ENCODE data around the gene OR10H1. TPM values are rescaled to one million over a fixed set of nuclear protein-coding genes. Genes with fewer than 3 reads are reported as not detected.
"Not testable (repeated sequence)": the region's sequence is repeated elsewhere in the genome, so short reads cannot be mapped to it uniquely, and the experiment has no call there.

Gene OR10H1
- total RNA-seq, 2 experiments from 2014 or later, result not detected

GRCh38 chr19:15836330-15837220, 21.1 kb upstream of the OR10H1 start:
- peak overlapping the region; percentile 88 for H3K4me3 Mint-ChIP-seq

GRCh38 chr19:15835565-15836329, 20.3 kb upstream of the OR10H1 start:
- peak; percentile 19 for DNase-seq
- H3K4me1 Mint-ChIP-seq, result peaks cover 12% of the 10 kb centered on the region
- not testable (repeated sequence) for H3K9me3 Mint-ChIP-seq, H3K27me3 Mint-ChIP-seq, H3K36me3 Mint-ChIP-seq
- H3K4me3 Mint-ChIP-seq, result peak overlapping the region; percentile 88
- H3K27ac Mint-ChIP-seq, result peak overlapping the region; percentile 97

More at GRCh38 chr19:15836330-15837220, 21.1 kb upstream of the OR10H1 start:
- no peaks in the 10 kb centered on the region for H3K9me3 Mint-ChIP-seq
- peaks cover 12% of the 10 kb centered on the region for H3K4me1 Mint-ChIP-seq
- H3K27me3 Mint-ChIP-seq, result no peaks in the 10 kb centered on the region
- H3K27ac Mint-ChIP-seq, result peak overlapping the region; percentile 97
- peaks cover 3% of the 10 kb centered on the region for H3K36me3 Mint-ChIP-seq
- DNase-seq, result peak; percentile 95

- peaks cover 12% of the 10 kb centered on the region for H3K4me1 Mint-ChIP-seq
- not testable (repeated sequence) for H3K4me3 Mint-ChIP-seq, H3K27me3 Mint-ChIP-seq, H3K27ac Mint-ChIP-seq, DNase-seq, H3K36me3 Mint-ChIP-seq, H3K9me3 Mint-ChIP-seq
Measured at GRCh38 chr19:15834232-15834631, 18.8 kb upstream of the OR10H1 start.

GRCh38 chr19:15831626-15832025, 16.2 kb upstream of the OR10H1 start:
- H3K4me1 Mint-ChIP-seq, result peaks cover 8% of the 10 kb centered on the region
- no peak for DNase-seq
- no peak overlapping the region for H3K27ac Mint-ChIP-seq
- no peaks in the 10 kb centered on the region for H3K9me3 Mint-ChIP-seq
- no peak overlapping the region for H3K4me3 Mint-ChIP-seq
- no peaks in the 10 kb centered on the region for H3K27me3 Mint-ChIP-seq
- peaks cover 3% of the 10 kb centered on the region for H3K36me3 Mint-ChIP-seq

GRCh38 chr19:15829786-15830185, 14.3 kb upstream of the OR10H1 start:
- no peaks in the 10 kb centered on the region for H3K9me3 Mint-ChIP-seq
- H3K27ac Mint-ChIP-seq, result no peak overlapping the region
- no peaks in the 10 kb centered on the region for H3K4me1 Mint-ChIP-seq
- H3K27me3 Mint-ChIP-seq, result no peaks in the 10 kb centered on the region
- no peak overlapping the region for H3K4me3 Mint-ChIP-seq
- no peak for DNase-seq
- no peaks in the 10 kb centered on the region for H3K36me3 Mint-ChIP-seq

- H3K4me1 Mint-ChIP-seq, result no peaks in the 10 kb centered on the region
- no peaks in the 10 kb centered on the region for H3K36me3 Mint-ChIP-seq
- no peaks in the 10 kb centered on the region for H3K9me3 Mint-ChIP-seq
- no peak overlapping the region for H3K27ac Mint-ChIP-seq
- no peaks in the 10 kb centered on the region for H3K27me3 Mint-ChIP-seq
- H3K4me3 Mint-ChIP-seq, result no peak overlapping the region
- no peak for DNase-seq
Measured at GRCh38 chr19:15829306-15829698, 13.8 kb upstream of the OR10H1 start.

- DNase-seq, H3K27ac Mint-ChIP-seq: not testable (repeated sequence)
Measured at GRCh38 chr19:15828611-15829305, 13.3 kb upstream of the OR10H1 start.

GRCh38 chr19:15828121-15828610, 12.7 kb upstream of the OR10H1 start:
- Mint-ChIP-seq H3K36me3 (no peaks in the 10 kb centered on the region), H3K27ac (no peak overlapping the region), H3K4me3 (no peak overlapping the region), H3K27me3 (no peaks in the 10 kb centered on the region), H3K9me3 (no peaks in the 10 kb centered on the region), H3K4me1 (no peaks in the 10 kb centered on the region)
- DNase-seq, result no peak

More at GRCh38 chr19:15828611-15829305, 13.3 kb upstream of the OR10H1 start:
- not testable (repeated sequence) for H3K4me3 Mint-ChIP-seq, H3K9me3 Mint-ChIP-seq, H3K36me3 Mint-ChIP-seq, H3K27me3 Mint-ChIP-seq, H3K4me1 Mint-ChIP-seq

- no peaks in the 10 kb centered on the region for H3K9me3 Mint-ChIP-seq
- no peak for DNase-seq
- H3K36me3 Mint-ChIP-seq, result no peaks in the 10 kb centered on the region
- H3K27me3 Mint-ChIP-seq, result no peaks in the 10 kb centered on the region
- H3K27ac Mint-ChIP-seq, result no peak overlapping the region
- H3K4me3 Mint-ChIP-seq, result no peak overlapping the region
- H3K4me1 Mint-ChIP-seq, result no peaks in the 10 kb centered on the region
Measured at GRCh38 chr19:15825753-15826152, 10.3 kb upstream of the OR10H1 start.

GRCh38 chr19:15820646-15821045, 5.2 kb upstream of the OR10H1 start:
- Mint-ChIP-seq H3K4me3 (no peak overlapping the region), H3K36me3 (no peaks in the 10 kb centered on the region), H3K27ac (no peak overlapping the region), H3K9me3 (no peaks in the 10 kb centered on the region), H3K4me1 (no peaks in the 10 kb centered on the region), H3K27me3 (no peaks in the 10 kb centered on the region)
- DNase-seq, result no peak

GRCh38 chr19:15813916-15814315, 1.5 kb downstream of the OR10H1 start:
- peaks cover 15% of the 10 kb centered on the region for H3K27me3 Mint-ChIP-seq
- H3K4me3 Mint-ChIP-seq, result no peak overlapping the region
- H3K27ac Mint-ChIP-seq, result no peak overlapping the region
- H3K36me3 Mint-ChIP-seq, result no peaks in the 10 kb centered on the region
- H3K4me1 Mint-ChIP-seq, result peaks cover 10% of the 10 kb centered on the region
- no peak for DNase-seq
- H3K9me3 Mint-ChIP-seq, result no peaks in the 10 kb centered on the region

- peaks cover 19% of the 10 kb centered on the region for H3K27me3 Mint-ChIP-seq
- H3K4me1 Mint-ChIP-seq, result peaks cover 10% of the 10 kb centered on the region
- H3K4me3 Mint-ChIP-seq, result no peak overlapping the region
- H3K36me3 Mint-ChIP-seq, result no peaks in the 10 kb centered on the region
- no peak overlapping the region for H3K27ac Mint-ChIP-seq
- no peaks in the 10 kb centered on the region for H3K9me3 Mint-ChIP-seq
- DNase-seq, result no peak
Measured at GRCh38 chr19:15812060-15812722, 3.3 kb downstream of the OR10H1 start.

- Mint-ChIP-seq H3K4me1 (peaks cover 10% of the 10 kb centered on the region), H3K27ac (no peak overlapping the region), H3K4me3 (no peak overlapping the region), H3K36me3 (no peaks in the 10 kb centered on the region), H3K27me3 (peaks cover 19% of the 10 kb centered on the region), H3K9me3 (no peaks in the 10 kb centered on the region)
- DNase-seq, result no peak
Measured at GRCh38 chr19:15811476-15811875, 4.0 kb downstream of the OR10H1 start.

GRCh38 chr19:15810335-15810734, 5.1 kb downstream of the OR10H1 start:
- Mint-ChIP-seq H3K9me3 (no peaks in the 10 kb centered on the region), H3K27ac (no peak overlapping the region), H3K4me3 (no peak overlapping the region), H3K36me3 (no peaks in the 10 kb centered on the region), H3K27me3 (peaks cover 19% of the 10 kb centered on the region), H3K4me1 (peaks cover 10% of the 10 kb centered on the region)
- no peak for DNase-seq
